ENCODE measurements around the gene TAS2R40. TPM values are rescaled to one million over a fixed set of nuclear protein-coding genes. Genes with fewer than 3 reads are reported as not detected.

Gene TAS2R40
- total and polyA plus RNA-seq, 8 donors: not detected

DNA sequence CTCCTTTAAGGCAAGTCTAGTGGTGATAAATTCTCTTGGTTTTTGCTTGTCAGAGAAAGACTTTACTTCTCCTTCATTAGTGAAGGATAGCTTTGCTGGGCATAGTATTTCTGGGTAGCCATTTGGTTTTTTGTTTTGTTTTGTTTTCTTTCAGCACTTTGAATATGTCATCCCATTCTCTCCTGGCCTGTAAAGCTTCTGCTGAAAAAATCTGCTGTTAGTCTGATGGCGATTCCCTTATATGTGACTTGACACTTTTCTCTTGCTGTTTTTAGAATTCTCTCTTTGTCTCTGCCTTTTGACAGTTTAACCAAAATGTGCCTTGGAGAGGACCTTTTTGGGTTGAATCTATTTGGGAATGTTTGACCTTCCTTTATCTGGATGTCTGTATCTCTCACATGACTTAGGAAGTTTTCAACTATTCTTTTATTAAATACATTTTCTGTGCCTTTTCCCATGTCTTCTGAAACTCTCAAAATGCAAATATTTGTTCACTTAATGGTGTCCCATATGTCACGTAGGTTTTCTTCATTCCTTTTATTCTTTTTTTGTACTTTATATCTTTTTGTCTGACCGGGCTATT is 14.7 kb downstream of the TAS2R40 start:
- DNase-seq: no peak
- intact Hi-C loops (cut with DNase I): no loop called here
- Histone ChIP-seq H3K9me3 (no peaks in the 10 kb centered on the region), H3K36me3 (no peaks in the 10 kb centered on the region), H3K4me1 (no peaks in the 10 kb centered on the region), H3K27me3 (no peaks in the 10 kb centered on the region), H3K27ac (no peak overlapping the region), H3K4me3 (no peak overlapping the region)
- TF ChIP-seq, protein P1, sequence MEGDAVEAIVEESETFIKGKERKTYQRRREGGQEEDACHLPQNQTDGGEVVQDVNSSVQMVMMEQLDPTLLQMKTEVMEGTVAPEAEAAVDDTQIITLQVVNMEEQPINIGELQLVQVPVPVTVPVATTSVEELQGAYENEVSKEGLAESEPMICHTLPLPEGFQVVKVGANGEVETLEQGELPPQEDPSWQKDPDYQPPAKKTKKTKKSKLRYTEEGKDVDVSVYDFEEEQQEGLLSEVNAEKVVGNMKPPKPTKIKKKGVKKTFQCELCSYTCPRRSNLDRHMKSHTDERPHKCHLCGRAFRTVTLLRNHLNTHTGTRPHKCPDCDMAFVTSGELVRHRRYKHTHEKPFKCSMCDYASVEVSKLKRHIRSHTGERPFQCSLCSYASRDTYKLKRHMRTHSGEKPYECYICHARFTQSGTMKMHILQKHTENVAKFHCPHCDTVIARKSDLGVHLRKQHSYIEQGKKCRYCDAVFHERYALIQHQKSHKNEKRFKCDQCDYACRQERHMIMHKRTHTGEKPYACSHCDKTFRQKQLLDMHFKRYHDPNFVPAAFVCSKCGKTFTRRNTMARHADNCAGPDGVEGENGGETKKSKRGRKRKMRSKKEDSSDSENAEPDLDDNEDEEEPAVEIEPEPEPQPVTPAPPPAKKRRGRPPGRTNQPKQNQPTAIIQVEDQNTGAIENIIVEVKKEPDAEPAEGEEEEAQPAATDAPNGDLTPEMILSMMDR (IDR thresholded peaks at IDR 0.05): no peak
- no peak for ATAC-seq
- WGBS, 2 donors: 68 to 78% methylated on average over 3 of the region's 3 CpGs
- no peak for FAIRE-seq

DNA sequence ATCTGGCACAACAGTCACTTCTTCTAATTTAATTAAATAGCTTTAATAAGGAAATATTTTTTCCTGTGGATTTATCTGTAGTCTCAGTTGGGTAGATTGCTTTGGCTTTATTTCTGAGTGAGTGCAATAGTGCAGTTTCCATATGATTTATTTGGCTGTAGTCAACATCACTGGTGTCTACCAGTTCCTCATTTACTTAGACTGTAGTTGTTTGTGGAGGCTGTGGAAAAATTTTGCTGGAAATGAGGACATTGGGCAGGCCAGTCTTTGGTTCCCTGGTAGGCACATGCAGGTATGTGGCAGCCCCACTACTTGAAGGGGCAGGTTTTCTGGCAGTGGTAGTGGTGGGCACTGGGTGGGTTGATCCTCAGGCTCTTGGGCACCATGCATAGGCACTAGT is 15.5 kb downstream of the TAS2R40 start:
- Histone ChIP-seq H3K4me1 (no peaks in the 10 kb centered on the region), H3K27ac (no peak overlapping the region), H3K27me3 (no peaks in the 10 kb centered on the region), H3K36me3 (no peaks in the 10 kb centered on the region), H3K4me3 (no peak overlapping the region), H3K9me3 (no peaks in the 10 kb centered on the region)
- no peak for DNase-seq
- ATAC-seq: no peak
- intact Hi-C loops (cut with DNase I): no loop called here
- no peak for FAIRE-seq
- TF ChIP-seq, protein P1 (IDR thresholded peaks at IDR 0.05): no peak

DNA sequence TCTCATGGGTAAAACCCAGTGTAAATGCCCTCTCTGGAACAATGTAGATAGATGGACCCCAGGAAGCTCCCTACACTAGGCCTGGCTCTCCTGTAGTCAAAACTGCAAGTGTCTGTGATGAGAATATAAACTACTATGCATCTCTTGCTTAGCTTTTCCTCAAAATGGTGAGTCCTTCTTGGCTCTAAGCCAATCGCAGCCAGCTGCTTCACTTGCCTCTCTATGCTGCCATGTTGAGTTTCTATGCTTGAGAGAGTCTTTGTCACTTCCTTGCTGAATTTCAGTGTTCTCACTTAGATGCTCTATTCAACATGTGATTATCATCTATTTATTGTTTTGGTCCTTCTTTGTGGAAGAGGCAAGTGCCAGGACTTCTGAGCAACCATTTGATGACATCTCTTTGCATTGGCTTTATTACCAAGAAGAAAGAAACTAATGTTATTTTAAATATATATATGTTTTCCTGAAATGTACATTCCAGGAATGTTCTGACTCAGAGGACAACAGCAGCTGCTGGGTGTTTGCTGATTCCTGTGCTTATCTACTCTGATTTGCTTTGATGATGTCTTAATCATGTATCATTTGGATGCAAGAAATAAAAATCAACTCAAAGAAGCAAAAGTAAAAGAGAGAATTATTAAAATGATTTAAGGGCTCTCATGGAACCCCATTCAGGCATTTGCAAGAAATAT is 16.6 kb downstream of the TAS2R40 start:
- Histone ChIP-seq H3K27ac (no peak overlapping the region), H3K36me3 (no peaks in the 10 kb centered on the region), H3K4me1 (no peaks in the 10 kb centered on the region), H3K9me3 (no peaks in the 10 kb centered on the region), H3K4me3 (no peak overlapping the region), H3K27me3 (no peaks in the 10 kb centered on the region)
- intact Hi-C loops (cut with DNase I): no loop called here
- TF ChIP-seq, protein P1 (IDR thresholded peaks at IDR 0.05): no peak
- FAIRE-seq: no peak
- WGBS, 2 donors: 50 to 67% methylated on average over 1 of the region's 1 CpG
- no peak for DNase-seq
- no peak for ATAC-seq

DNA sequence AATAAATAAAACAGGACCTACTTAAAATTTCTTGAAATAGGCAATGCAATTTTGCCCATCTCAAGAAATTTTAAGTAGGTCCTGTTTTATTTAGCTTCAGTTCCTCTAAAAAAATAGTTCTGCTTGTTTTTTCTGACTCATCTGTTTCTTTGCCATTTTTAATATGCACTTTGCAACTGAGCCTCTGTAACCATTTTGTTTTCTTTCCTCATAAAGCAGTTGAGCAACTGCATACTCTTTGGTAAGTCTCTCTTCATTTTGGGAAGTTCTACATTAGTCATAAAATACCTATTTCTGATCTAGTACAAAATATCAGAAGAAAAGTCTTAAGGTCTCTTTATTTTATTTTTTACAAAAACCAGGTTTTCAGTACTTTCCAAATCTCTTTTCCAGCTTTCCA is 18.0 kb downstream of the TAS2R40 start:
- TF ChIP-seq, protein P1 (IDR thresholded peaks at IDR 0.05): no peak
- H3K36me3 ChIP-seq: no peaks in the 10 kb centered on the region
- H3K27ac ChIP-seq: no peak overlapping the region
- intact Hi-C loops (cut with DNase I): loop anchor here (5.0 to 10.0 kb wide), 3 partner anchors 65 to 177 kb away; no protein-coding TSS in a partner anchor
- H3K4me1 ChIP-seq: no peaks in the 10 kb centered on the region
- FAIRE-seq (no peak), DNase-seq (no peak), ATAC-seq (peak in 2 of 4 donors; percentile 57 to 66)
- no peaks in the 10 kb centered on the region for H3K27me3 ChIP-seq
- no peaks in the 10 kb centered on the region for H3K9me3 ChIP-seq
- no peak overlapping the region for H3K4me3 ChIP-seq
